ENCODE results near the gene ODC1. TPM values are rescaled to one million over a fixed set of nuclear protein-coding genes. Genes with fewer than 3 reads are reported as not detected.

ODC1 gene
- total and polyA plus RNA-seq, 2 donors (not counting 1 experiment from before 2014, with no cell fraction given): 86.4 to 89.3 TPM

GRCh38 chr2:10433947-10434885, 13.9 kb downstream of the ODC1 start:
- DNase-seq (ENCODE audit: low read depth in 2 of 2): no peak
- no peaks in the 10 kb centered on the region for H3K27me3 ChIP-seq (ENCODE audit: control insufficient read depth, insufficient read depth, low read length)

GRCh38 chr2:10433264-10433946, 14.7 kb downstream of the ODC1 start:
- no peak for TF ChIP-seq CTCF (conservative IDR thresholded peaks at IDR 0.05 in 1 of 2, IDR thresholded peaks at IDR 0.05 in 1 of 2; ENCODE audit: low read depth in 1 of 2, low read length in 2 of 2)
- no peak for TF ChIP-seq EZH2 (IDR thresholded peaks at IDR 0.05; ENCODE audit: low read length, missing control alignments)
- H3K9ac ChIP-seq (ENCODE audit: insufficient read depth, low read length): no peak overlapping the region

More at GRCh38 chr2:10433947-10434885, 13.9 kb downstream of the ODC1 start:
- Histone ChIP-seq H2AFZ (ENCODE audit: low read length) (no peak overlapping the region), H3K4me3 (replicated peaks in 1 of 4; ENCODE audit: control extremely low read depth in 1 of 4, insufficient read depth in 1 of 4, low read depth in 3 of 4, low read length in 4 of 4) (no peak overlapping the region), H3K4me2 (ENCODE audit: extremely low read depth, insufficient read depth, low read length) (no peak overlapping the region), H3K27ac (ENCODE audit: insufficient read depth, low read length) (no peak overlapping the region), H3K4me1 (ENCODE audit: control insufficient read depth, extremely low read depth, insufficient read depth, low read length) (no peaks in the 10 kb centered on the region), H3K9ac (ENCODE audit: insufficient read depth, low read length) (no peak overlapping the region), H3K36me3 (ENCODE audit: control insufficient read depth, insufficient read depth, low read length) (peaks cover 5% of the 10 kb centered on the region), H3K9me3 (ENCODE audit: control insufficient read depth, insufficient read depth, low read depth, low read length) (no peaks in the 10 kb centered on the region), H4K20me1 (ENCODE audit: control insufficient read depth, extremely low read depth, insufficient read depth, low read length) (no peaks in the 10 kb centered on the region), H3K79me2 (ENCODE audit: control insufficient read depth, insufficient read depth, low read length) (no peaks in the 10 kb centered on the region)
- TF ChIP-seq CTCF (conservative IDR thresholded peaks at IDR 0.05 in 1 of 2, IDR thresholded peaks at IDR 0.05 in 1 of 2; ENCODE audit: low read depth in 1 of 2, low read length in 2 of 2): no peak
- TF ChIP-seq EZH2 (IDR thresholded peaks at IDR 0.05; ENCODE audit: low read length, missing control alignments): no peak

More at GRCh38 chr2:10433264-10433946, 14.7 kb downstream of the ODC1 start:
- Histone ChIP-seq H3K4me1 (ENCODE audit: control insufficient read depth, extremely low read depth, insufficient read depth, low read length) (no peaks in the 10 kb centered on the region), H3K4me2 (ENCODE audit: extremely low read depth, insufficient read depth, low read length) (no peak overlapping the region), H3K4me3 (replicated peaks in 1 of 4; ENCODE audit: control extremely low read depth in 1 of 4, insufficient read depth in 1 of 4, low read depth in 3 of 4, low read length in 4 of 4) (no peak overlapping the region), H3K79me2 (ENCODE audit: control insufficient read depth, insufficient read depth, low read length) (no peaks in the 10 kb centered on the region), H3K27me3 (ENCODE audit: control insufficient read depth, insufficient read depth, low read length) (no peaks in the 10 kb centered on the region), H4K20me1 (ENCODE audit: control insufficient read depth, extremely low read depth, insufficient read depth, low read length) (no peaks in the 10 kb centered on the region), H3K27ac (ENCODE audit: insufficient read depth, low read length) (no peak overlapping the region), H3K36me3 (ENCODE audit: control insufficient read depth, insufficient read depth, low read length) (peaks cover 2% of the 10 kb centered on the region), H2AFZ (ENCODE audit: low read length) (no peak overlapping the region), H3K9me3 (ENCODE audit: control insufficient read depth, insufficient read depth, low read depth, low read length) (no peaks in the 10 kb centered on the region)
- no peak for DNase-seq (ENCODE audit: low read depth in 2 of 2)

Measured in fibroblast of lung (primary cell).